Hepatocyte (in vitro differentiated cells): ENCODE data around the gene CLDN8.

Source experiments
- CTCF ChIP-seq: fragments of 200-600 bp; sonication (generic); IDR thresholded peaks from 2 replicates; pipeline ENCODE4 v1.5.1; 2016; ENCODE audit warnings: antibody characterized with exemption, mild to moderate bottlenecking; ENCODE audit not compliant: poor library complexity
- EZH2 ChIP-seq: fragments of 200-600 bp; sonication (generic); IDR thresholded peaks from 2 replicates; pipeline ENCODE4 v1.6.1; 2016; ENCODE audit warnings: antibody characterized with exemption, mild to moderate bottlenecking, borderline replicate concordance
- EZH2phosphoT487 ChIP-seq: fragments of 200-600 bp; sonication (generic); IDR thresholded peaks from one replicate; pipeline ENCODE4 v1.6.1; 2018; ENCODE audit warnings: antibody characterized with exemption, mild to moderate bottlenecking, low read depth, moderate library complexity; ENCODE audit not compliant: unreplicated experiment, severe bottlenecking

GRCh38 chr21:30186242-30186641 lies 29.7 kb downstream of the CLDN8 start:
- TF ChIP-seq CTCF = no peak
- TF ChIP-seq EZH2phosphoT487 = no peak
- TF ChIP-seq EZH2 = no peak
